H4 (cell line): ENCODE measurements around the gene FAM114A2. TPM values are rescaled to one million over a fixed set of nuclear protein-coding genes. Genes with fewer than 3 reads are reported as not detected.

Experiments used
- DNase-seq: peaks from one replicate; pipeline ENCODE4 v3.0.0-alpha.2; 2015; ENCODE audit warnings: low spot score
- total RNA-seq: library from RNA; depleted of rRNA; stranded (reverse); fragments of >200 nt; shearing (Covaris generic); gene quantifications from 2 replicates; pipeline ENCODE4 v1.2.3, GENCODE V29; 2014

The FAM114A2 gene
- total RNA-seq, 1 experiment from 2014 or later = 14.6 TPM

DNA sequence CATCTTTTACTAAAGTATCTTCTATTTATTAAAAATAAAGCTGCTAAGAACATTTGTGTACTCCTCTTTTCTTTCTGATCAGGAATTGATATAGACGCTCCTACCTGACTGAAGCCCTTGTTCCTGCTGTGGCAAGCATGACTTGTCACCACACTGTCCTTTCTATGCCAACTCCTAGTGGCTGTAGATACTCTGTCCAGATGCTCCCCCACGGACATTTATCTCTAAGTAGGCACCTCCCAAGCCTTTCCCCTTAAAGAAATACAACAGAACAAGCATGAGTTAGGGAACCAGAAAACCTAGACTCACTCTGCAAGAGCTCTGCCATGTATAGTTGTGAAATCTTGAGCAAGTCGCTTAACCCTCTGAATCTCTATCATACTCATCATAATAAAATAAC, 53.2 kb downstream of the FAM114A2 start:
- no peak for DNase-seq

DNA sequence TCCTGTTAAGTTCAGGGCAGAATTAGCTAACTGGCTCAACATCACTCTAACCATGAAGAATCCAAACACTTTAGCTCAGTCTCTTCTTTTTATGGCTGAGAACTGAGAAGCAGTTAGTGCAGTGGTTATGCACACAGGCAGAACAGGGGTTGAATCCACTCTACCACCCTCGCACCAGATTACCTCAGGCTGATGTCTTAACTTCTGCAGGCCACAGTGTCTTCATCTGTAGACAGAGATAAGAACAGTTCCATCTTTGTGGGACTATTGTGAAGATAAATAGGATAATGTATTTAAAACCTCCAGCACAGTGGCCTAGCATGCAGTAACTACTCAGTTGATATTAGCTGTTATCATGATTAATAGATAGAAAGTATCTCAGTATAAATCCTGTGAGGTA, 54.8 kb downstream of the FAM114A2 start:
- DNase-seq = no peak

DNA sequence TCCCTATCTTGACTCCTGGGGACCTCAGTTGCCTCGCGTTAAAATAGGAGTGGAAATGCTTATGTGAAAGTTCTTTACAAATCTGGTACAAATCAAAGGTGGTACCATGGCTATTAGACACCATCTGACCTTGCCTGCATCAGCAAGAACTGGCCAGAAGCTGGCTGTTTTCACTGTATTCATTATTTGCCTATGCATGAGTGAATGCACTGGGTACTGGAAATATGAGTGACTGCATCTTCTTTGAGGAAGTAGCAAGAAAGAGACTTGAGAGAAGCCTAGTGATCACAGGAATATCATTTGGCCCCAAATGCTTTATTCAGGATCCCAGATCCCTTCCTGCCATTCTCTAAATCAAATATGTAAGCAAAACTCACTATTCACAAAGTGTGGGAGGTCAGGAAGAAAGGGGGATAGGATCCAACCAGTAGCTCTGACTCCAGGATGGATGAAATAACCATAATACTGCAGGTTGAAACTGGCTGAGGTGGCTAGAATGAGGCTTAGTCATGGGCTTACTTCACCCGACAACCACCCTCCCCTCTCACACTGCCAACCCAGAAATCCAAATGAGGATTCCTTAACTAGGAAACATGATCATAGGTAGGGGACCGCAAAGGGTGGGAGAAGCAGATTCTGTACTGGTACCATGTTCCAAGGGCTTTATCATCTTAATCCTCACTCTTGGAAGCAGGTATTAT, 56.7 kb downstream of the FAM114A2 start:
- DNase-seq = no peak

DNA sequence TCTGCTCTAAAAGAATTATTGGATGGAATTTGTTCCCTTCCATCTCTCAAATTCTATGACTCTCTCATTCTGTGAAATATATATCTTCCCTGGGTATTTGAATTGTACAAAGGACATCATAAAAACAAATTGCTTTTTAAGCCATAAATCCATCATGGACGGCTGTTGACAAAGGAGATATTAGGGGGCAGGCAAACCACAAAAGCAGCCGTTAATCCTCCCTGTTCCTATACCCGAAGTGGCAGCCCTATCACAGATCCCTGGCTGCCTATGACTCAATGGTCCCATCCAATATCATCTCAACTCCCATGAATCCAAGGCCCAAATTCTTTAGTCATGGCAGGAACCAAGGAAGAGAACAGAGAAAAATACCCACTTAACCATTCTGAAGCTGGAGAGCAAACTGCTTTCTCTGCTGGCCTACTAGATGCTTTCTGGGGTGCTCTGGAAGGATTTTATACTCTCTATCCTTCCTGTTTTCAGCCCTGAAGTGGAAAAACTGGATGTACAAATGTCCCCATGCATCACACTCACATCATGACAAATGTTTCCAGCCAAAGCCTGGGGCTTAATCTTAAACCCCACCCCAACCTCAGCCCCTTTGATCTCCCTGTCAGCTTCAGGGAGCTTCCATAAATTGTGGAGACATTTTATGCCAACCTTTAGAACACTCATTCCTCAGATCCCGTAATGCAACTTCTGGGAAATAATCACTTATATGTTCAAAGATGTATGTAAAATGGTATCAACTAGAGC, 59.5 kb downstream of the FAM114A2 start:
- no peak for DNase-seq

DNA sequence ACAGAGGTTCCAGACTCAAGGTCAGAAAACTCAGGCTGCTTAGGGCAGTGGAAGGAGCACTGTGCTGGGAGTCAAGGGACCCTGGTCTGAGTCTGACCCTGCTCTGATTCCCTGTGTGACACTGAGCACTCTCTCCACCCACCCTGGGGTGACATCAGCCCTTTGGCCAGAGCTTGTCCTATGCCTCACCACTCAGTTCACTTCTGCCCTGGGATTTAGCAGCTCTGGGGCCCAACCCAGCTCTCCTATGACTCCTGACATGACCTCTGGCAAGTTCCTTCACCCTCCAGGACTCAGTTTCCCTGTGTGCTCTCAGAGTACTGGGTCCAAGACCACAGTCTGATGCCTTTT, 63.9 kb downstream of the FAM114A2 start:
- DNase-seq = no peak

DNA sequence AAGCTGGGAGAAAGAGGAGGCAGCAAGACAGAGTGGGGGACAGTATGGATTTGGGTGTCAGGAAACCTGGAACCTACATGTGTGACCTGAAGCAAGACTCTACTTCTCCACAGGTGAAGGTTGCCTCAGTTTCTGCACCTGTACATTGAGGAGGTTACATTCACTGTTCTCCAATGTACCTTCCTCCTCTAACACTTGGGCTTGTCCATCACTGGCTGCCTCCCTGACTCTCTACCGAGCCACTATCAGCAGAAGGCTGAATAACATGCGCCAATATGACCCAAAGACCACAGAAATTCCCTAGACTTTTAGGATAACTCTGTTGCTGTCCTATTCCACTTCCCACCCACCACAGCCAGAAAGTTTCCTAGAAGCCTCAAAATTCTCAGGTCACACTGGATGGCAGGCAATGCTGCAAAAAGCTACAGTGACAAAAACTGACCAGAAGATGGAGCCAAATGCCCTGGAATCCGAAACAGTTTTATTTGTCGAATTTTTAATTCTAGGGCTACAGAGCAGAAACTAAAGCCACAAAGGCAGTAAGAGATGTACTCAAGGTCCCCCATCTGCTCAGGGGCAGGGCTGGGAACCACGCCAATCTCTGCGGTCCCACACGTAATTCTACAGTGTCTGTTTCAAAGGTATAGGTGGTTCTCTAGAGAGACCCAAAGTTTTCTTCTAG, 64.4 kb downstream of the FAM114A2 start:
- DNase-seq = peak; percentile 30

DNA sequence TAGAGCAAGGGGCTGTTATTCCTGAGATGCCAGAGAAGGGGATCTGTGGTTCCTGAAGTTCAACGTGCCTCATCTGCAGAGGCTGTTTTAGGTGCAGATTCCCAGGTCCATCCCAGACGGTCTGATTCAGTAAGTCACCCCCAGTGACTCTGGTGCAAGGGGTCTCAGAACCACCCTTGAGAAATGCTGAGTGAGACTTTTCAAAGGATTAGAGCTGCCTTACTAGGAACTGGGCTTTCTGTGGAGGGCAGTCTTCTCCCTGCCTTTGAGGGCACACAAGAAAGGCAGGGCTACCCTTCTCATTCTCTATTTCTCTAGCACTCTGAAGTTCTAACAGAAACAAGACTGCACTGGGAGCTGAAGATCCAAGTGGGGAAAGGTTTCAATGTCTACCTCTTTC, 66.5 kb downstream of the FAM114A2 start:
- no peak for DNase-seq

DNA sequence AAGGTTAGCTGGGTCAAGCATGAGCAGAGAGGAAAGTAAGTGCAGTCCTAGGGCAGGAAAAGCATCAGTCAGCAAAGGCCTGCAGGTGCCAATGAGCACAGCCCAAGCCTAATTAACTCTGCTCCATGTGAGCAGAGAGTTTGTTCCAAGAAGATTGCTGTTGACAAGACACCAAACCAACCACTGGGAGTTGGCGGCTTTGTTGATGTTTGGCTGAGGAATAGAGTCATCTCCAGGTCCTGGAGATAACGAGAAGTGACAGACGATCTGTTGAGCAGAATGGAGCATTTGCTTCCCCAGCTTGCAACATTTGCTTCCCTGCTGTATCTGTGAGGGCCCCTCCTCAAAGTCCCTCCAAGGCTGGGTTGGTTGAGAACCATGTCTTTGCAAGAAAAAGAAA, 68.2 kb downstream of the FAM114A2 start:
- no peak for DNase-seq

DNA sequence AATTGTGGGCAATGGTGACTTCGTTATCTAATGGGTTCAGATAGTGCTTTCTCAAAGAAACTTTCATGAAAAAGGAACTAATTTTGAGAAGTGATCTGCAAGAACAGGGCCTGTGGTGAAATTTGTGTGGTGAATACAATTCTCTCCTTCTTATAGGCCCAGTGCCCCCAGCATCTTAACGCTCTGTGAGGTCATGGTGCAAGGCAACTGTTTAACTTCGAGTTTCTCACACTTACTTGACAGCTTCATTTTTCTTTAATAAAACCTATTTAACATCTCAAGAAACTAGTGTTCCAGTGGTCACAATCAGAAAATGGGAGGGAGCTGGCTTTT, 69.2 kb downstream of the FAM114A2 start:
- no peak for DNase-seq

DNA sequence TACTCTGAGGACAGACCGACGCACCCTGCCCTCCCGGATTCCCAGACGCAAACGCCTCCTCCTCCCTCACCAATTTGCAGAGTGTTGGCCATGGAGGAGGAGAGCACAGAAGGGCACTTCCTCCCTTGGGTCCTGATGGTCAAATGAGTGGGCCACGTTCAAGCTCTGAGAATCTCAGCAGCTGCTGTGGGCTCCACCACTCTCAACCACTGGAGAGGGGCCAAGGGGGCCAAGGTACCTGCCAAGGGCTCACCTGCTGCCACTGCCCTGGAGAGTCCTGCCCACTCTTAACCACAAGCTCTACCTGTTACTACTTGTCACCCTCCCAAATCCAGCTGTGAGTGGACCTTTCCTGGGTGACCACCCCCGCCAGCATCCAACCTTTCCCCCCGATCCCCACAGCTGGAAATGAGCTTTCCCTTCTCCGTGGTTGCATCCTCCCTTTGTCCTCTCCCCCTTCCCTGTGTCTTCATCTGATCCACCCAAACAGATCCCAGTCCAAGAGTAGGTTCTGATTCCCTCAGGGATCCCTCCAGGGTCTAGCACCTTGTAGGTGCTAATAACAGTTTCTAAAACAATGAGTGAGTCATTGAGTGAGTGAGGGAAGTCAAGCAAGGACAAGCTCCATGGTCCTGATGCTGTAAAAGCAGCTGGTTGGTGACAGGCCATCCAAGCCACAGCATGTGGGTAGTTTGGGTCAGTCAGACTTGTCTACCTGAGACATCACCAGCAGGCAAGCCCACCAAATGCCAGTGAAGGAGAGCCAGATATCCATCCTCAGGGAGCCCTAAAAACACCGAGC, 69.7 kb downstream of the FAM114A2 start:
- no peak for DNase-seq

DNA sequence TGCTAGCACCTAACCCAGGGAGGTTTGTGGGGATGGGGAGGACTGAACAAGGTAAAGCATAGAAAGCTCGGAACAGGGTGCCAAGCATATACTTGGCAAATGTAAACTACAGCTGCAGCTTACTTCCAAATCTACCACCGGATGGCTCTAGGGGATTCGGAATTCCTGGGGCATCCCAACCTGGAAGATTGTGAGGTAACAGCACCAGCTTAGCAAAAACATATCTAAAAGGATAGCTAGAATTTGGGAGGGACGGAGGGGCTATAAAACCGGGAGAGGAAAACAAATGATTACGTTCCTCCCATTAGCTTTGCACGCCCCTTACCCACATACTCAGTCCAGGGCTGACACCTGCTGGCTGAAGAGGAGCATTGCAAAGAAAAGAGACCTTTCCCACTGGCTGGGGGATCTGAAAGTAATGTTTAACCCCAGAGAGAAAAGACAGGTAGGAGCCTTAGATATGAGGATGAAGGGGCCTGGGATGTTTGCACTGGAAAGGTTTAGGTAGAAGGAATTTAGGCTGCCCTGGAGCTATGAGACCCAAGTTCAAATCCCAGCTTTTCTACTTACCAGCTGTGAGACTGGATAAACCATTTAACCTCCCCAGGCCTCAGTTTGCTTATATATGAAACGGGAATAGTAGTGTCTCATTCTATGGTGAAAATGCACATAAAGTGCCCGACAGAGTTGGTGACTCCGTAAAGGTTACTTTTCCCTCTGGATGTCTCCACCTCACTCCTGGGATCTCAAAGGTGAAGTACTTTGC, 73.6 kb downstream of the FAM114A2 start:
- peak; percentile 47 for DNase-seq

DNA sequence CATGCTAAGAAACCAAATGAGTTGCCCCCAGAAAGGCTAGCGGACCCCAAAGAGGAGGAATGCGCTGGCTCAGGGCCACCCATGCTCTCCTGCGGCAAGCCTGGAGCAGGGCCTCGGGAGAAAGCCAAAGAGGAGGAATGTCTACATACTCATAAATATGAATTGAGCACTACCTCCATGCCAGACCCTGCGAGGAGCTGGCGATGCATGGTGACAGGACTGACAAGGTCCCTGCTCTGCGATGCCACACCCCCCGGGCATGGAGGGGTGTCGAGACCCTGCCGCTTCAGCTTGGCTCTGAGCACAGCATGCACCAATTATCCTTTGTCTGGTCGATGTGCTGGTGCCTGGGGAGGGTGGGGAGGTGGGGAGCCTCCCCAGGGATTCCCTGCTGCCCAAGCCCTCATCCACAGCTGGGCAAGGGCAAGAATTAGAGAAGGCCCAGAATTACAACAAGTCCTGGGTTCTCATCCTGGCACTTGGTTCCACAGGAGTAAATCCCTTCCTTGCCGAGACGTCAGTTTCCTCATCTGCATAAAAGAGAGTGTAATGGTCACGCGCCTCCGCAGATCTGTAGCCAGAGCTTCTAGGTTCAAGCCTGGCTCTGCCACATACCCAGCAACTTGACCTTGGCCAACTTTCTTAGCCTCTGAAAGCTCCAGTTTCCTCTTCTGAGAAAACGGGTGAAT, 74.4 kb downstream of the FAM114A2 start:
- DNase-seq = no peak

DNA sequence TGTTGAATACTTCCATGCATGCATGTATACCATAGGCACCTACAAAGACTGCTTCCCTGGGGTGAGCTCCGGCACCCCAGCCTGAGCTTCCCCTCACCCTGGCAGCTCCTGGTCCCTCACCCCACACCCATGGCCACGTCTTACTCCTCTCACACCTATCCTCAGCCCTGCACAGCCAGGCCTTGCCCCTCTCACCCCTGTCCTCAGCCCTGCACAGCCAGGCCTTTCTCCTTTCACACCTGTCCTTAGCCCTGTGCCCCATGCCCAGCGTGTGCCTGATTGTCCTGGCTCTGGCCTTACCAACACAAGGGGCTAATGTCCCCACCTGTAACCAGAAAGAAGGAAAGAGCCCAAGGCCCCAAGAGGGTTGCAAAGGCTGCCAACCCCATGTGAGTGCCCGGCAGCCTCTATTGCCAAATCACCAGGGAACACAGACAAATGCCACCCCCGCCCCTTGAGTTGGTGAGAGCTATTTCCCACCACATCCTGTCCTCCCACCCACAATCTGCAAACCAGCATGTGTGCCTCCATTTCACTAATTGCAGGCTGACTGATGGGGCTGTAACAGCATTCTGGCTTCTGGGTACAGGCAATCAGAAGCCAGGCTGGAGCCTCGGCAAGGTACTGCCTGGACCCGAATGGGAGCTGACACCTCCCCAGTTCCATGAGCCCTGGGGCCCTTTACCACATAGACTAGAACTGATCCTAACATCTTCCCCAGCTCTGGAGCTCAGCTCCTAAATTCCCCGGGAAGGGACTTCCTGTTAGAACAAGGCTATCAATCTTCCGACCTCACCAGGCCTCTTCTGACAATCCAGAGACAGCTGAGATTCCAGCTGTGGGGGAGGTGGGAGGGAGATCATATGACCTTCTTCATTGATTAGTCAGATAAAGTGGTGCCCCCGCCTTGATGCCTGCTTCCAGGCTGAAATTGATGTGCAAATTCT, 78.2 kb downstream of the FAM114A2 start:
- DNase-seq = no peak

DNA sequence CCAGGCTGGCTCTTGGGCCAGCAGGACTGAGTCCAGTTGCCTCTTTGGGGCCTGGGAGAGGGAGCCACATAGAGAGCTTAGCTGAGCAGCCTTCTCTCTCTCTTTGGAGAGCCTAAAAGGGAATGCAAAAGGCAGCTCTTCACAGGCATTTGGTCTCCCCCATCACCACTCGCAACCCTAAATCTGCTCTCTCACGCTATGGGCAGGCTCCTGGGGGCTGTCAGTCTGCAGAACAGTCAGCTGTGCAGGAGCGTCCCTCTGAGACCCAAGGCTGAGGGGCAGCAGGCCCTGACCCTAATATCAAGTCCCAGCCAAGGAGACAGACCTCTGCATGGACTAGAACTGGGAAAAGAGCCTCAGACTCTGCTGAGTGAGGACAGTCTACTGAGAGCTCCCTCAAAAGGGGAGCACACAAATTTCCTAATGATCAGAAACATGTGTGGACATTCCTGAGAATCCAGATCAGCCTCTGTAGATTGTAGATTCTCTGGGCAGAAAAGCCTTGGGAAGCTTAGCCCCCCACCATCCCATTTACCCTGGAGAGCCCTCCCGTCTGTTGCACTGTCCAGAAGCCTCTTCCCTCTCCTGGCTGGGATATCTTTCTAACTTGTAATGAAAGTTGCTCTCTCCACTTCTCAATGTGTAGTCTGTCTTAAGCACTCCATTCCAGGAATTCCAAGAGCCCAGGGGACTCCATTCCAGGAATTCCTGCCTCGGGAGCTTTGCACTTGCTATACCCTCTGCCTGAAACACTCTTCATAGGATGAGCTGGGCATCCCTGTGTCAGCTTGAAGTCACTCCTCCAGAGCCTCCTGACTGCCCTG, 79.4 kb downstream of the FAM114A2 start:
- no peak for DNase-seq

DNA sequence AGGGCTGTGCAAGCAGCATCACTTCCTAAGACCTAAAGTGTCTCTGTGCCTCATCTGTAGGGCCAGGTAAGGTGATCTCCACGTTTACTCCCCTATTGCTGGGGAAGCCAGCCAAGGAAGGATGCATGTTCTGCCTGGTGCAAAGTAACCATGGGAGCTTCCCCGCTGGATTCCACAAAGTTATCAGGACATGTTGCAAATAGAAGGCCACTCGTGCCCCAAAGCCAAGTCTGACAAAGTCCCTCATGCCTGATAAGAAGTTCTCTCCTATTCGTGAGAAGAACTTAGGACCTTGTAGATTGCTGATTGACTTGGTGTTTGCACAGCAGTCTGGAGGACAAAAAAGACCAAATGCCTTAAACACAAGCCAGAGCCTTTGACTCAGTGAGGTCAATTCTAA, 81.5 kb downstream of the FAM114A2 start:
- DNase-seq = no peak

DNA sequence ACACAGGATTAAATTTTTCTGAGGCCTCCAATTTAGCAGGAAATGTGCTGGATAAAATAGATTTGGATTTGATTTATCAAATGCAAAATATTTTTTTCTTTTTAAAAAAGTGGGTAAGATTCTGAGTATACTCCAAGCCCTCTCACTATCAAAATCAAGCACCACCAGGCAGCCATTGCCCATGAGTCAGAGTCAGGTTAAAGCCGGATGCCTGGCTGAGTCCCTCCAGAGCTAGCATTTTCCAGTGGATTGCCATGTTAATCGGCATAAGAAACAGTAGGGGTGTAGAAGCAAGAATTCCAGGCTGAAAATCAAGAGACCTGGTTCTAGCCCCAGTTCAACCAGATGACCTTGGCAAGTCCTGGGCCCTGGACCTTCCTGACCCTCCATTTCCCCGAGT, 85.3 kb downstream of the FAM114A2 start:
- DNase-seq = no peak

DNA sequence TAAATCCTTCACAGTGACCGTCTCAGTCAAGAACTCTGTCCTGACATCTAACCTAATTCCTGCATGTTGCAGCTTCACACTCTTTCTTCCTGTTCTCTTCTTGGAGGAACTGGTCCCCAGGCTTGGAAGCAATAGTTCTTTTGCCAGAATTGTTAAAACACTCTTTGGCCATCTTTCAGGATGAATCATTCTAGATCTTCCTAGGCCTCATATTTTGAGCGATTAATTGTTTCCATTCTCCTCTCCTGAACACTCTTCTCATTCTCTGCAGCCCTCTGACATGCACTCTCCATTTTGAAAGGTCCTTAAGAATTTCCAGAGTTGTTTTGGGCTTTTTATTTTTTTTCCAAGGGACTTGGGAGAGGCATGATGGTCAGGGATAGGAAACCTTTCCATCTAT, 85.8 kb downstream of the FAM114A2 start:
- no peak for DNase-seq

DNA sequence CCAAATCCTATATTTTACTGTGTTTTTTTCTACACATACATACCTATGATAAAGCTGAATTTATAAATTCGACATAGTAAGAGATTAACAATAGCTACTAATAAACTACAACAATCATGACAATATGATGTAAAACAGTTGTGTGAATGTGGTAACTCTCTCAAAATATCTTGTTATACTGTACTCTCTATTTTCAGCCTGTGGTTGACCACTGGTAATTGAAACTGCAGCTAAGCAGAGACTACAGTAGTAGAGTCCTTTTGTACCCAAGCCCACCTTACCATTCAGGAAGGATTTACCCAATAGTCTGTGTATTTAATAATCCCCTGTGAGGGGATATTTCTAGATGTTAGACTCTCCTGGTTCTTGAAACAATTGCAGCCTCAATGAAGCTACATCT, 86.7 kb downstream of the FAM114A2 start:
- DNase-seq = no peak

DNA sequence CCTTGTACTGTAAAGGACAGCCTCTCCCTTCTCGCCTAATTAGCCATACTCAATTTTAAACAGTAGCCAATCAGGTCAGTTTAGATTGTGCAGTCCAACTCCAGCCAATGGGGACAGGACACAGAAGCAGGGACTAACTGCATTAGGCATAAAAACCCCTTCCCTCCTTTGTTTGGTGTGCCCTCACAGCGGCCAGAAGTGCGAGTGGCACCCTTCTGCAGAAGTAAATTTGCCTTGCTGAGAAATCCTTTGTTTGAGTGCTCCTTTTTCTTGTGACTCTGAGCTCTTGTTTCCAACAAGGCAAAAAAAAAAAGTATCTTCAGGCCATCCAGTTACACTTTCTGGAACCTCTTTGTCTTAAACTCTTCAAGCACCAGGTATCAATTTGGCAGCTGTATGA, 97.4 kb downstream of the FAM114A2 start:
- no peak for DNase-seq
